HEK293 (cell line): ENCODE measurements around the gene RP2.

ENCODE experiments used
- BCL11A ChIP-seq: fragments of 450-650 bp; formaldehyde crosslinking; IDR thresholded peaks from 2 replicates; pipeline ENCODE4 v1.5.1; 2016; ENCODE audit warnings: low read depth, missing biosample characterization, missing genetic modification characterization
- EGR2 ChIP-seq: fragments of 450-650 bp; formaldehyde crosslinking; IDR thresholded peaks from 2 replicates; pipeline ENCODE4 v1.5.1; 2016; ENCODE audit warnings: low read depth, missing biosample characterization, missing genetic modification characterization
- IKZF3 ChIP-seq: fragments of 450-650 bp; IDR thresholded peaks from 2 replicates; pipeline ENCODE4 v1.5.0; 2018; ENCODE audit warnings: missing biosample characterization, mild to moderate bottlenecking, missing genetic modification characterization, moderate library complexity
- KLF1 ChIP-seq: fragments of 450-650 bp; formaldehyde crosslinking; IDR thresholded peaks from 2 replicates; pipeline ENCODE4 v1.5.1; 2016; ENCODE audit warnings: missing biosample characterization, missing genetic modification characterization
- OSR2 ChIP-seq: fragments of 450-650 bp; formaldehyde crosslinking; IDR thresholded peaks from 2 replicates; pipeline ENCODE4 v1.5.1; 2016; ENCODE audit warnings: missing biosample characterization, missing genetic modification characterization
- RBAK ChIP-seq: fragments of 450-650 bp; formaldehyde crosslinking; IDR thresholded peaks from 2 replicates; pipeline ENCODE4 v1.5.1; 2016; ENCODE audit warnings: missing biosample characterization, missing genetic modification characterization
- SCRT1 ChIP-seq: fragments of 450-650 bp; formaldehyde crosslinking; IDR thresholded peaks from 2 replicates; pipeline ENCODE4 v1.5.1; 2016; ENCODE audit warnings: missing biosample characterization, missing genetic modification characterization, borderline replicate concordance
- SP2 ChIP-seq: fragments of 450-650 bp; formaldehyde crosslinking; IDR thresholded peaks from 2 replicates; pipeline ENCODE4 v1.5.1; 2016; ENCODE audit warnings: missing biosample characterization, missing genetic modification characterization
- SP3 ChIP-seq: fragments of 450-650 bp; formaldehyde crosslinking; IDR thresholded peaks from 2 replicates; pipeline ENCODE4 v1.5.1; 2016; ENCODE audit warnings: missing biosample characterization, missing genetic modification characterization
- SP7 ChIP-seq: fragments of 450-650 bp; formaldehyde crosslinking; IDR thresholded peaks from 2 replicates; pipeline ENCODE4 v1.5.1; 2016; ENCODE audit warnings: missing biosample characterization, missing genetic modification characterization
- TRIM28 ChIP-seq: IDR thresholded peaks from 2 replicates; pipeline ENCODE4 v1.6.1; 2011; ENCODE audit warnings: low read length, control low read depth, borderline replicate concordance
- ZFP3 ChIP-seq: fragments of 450-650 bp; formaldehyde crosslinking; IDR thresholded peaks from 2 replicates; pipeline ENCODE4 v1.5.1; 2016; ENCODE audit warnings: low read depth, missing biosample characterization, missing genetic modification characterization
- ZNF112 ChIP-seq: fragments of 450-650 bp; formaldehyde crosslinking; IDR thresholded peaks from 2 replicates; pipeline ENCODE4 v1.5.0; 2017; ENCODE audit warnings: missing biosample characterization, missing genetic modification characterization
- ZNF121 ChIP-seq: fragments of 450-650 bp; formaldehyde crosslinking; IDR thresholded peaks from 2 replicates; pipeline ENCODE4 v1.5.1; 2016; ENCODE audit warnings: missing biosample characterization, missing genetic modification characterization
- ZNF433 ChIP-seq: fragments of 450-650 bp; formaldehyde crosslinking; IDR thresholded peaks from 2 replicates; pipeline ENCODE4 v1.5.1; 2016; ENCODE audit warnings: missing biosample characterization, missing genetic modification characterization, low read depth
- ZNF473 ChIP-seq: fragments of 450-650 bp; formaldehyde crosslinking; IDR thresholded peaks from 2 replicates; pipeline ENCODE4 v1.5.1; 2017; ENCODE audit warnings: missing biosample characterization, missing genetic modification characterization
- ZNF510 ChIP-seq: fragments of 450-650 bp; formaldehyde crosslinking; IDR thresholded peaks from 2 replicates; pipeline ENCODE4 v1.5.1; 2018; ENCODE audit warnings: mild to moderate bottlenecking, missing genetic modification characterization, missing biosample characterization; ENCODE audit not compliant: insufficient replicate concordance
- ZNF521 ChIP-seq: fragments of 450-650 bp; formaldehyde crosslinking; IDR thresholded peaks from 2 replicates; pipeline ENCODE4 v1.5.1; 2017; ENCODE audit warnings: missing biosample characterization, mild to moderate bottlenecking, missing genetic modification characterization
- ZNF629 ChIP-seq: fragments of 450-650 bp; formaldehyde crosslinking; IDR thresholded peaks from 2 replicates; pipeline ENCODE4 v1.5.1; 2017; ENCODE audit warnings: missing biosample characterization, missing genetic modification characterization
- ZNF791 ChIP-seq: fragments of 450-650 bp; formaldehyde crosslinking; IDR thresholded peaks from 2 replicates; pipeline ENCODE4 v1.5.1; 2016; ENCODE audit warnings: missing biosample characterization, missing genetic modification characterization
- ZNF837 ChIP-seq: fragments of 450-650 bp; formaldehyde crosslinking; IDR thresholded peaks from 2 replicates; pipeline ENCODE4 v1.5.1; 2016; ENCODE audit warnings: missing biosample characterization, missing genetic modification characterization
- ZSCAN30 ChIP-seq: fragments of 450-650 bp; IDR thresholded peaks from 2 replicates; pipeline ENCODE4 v1.5.1; 2018; ENCODE audit warnings: missing biosample characterization, mild to moderate bottlenecking, missing genetic modification characterization, moderate library complexity
- TF ChIP-seq, protein P1 (sequence below): fragments of 450-650 bp; formaldehyde crosslinking; IDR thresholded peaks from 2 replicates; pipeline ENCODE4 v1.5.1; 2016; ENCODE audit warnings: missing biosample characterization, missing genetic modification characterization
- TF ChIP-seq, protein P2 (sequence below): fragments of 450-650 bp; formaldehyde crosslinking; IDR thresholded peaks from 2 replicates; pipeline ENCODE4 v1.5.1; 2016; ENCODE audit warnings: missing biosample characterization, missing genetic modification characterization, low read depth
- TF ChIP-seq, protein P3 (sequence below): fragments of 450-650 bp; formaldehyde crosslinking; IDR thresholded peaks from 2 replicates; pipeline ENCODE4 v1.5.1; 2017; ENCODE audit warnings: missing biosample characterization, missing genetic modification characterization
- TF ChIP-seq, protein P4 (sequence below): fragments of 450-650 bp; formaldehyde crosslinking; IDR thresholded peaks from 2 replicates; pipeline ENCODE4 v1.5.1; 2016; ENCODE audit warnings: missing biosample characterization, missing genetic modification characterization
- TF ChIP-seq, protein P5 (sequence below): sonication (generic); formaldehyde crosslinking; IDR thresholded peaks from 2 replicates; pipeline ENCODE4 v1.8.1; 2022; ENCODE audit warnings: mild to moderate bottlenecking, moderate library complexity, missing genetic modification reagents
- TF ChIP-seq, protein P6 (sequence below): fragments of 450-650 bp; formaldehyde crosslinking; IDR thresholded peaks from 2 replicates; pipeline ENCODE4 v1.5.1; 2016; ENCODE audit warnings: missing biosample characterization, missing genetic modification characterization
- TF ChIP-seq, protein P7 (sequence below): fragments of 450-650 bp; formaldehyde crosslinking; IDR thresholded peaks from 2 replicates; pipeline ENCODE4 v1.5.1; 2017; ENCODE audit warnings: missing biosample characterization, mild to moderate bottlenecking, missing genetic modification characterization, moderate library complexity

RP2 gene

DNA sequence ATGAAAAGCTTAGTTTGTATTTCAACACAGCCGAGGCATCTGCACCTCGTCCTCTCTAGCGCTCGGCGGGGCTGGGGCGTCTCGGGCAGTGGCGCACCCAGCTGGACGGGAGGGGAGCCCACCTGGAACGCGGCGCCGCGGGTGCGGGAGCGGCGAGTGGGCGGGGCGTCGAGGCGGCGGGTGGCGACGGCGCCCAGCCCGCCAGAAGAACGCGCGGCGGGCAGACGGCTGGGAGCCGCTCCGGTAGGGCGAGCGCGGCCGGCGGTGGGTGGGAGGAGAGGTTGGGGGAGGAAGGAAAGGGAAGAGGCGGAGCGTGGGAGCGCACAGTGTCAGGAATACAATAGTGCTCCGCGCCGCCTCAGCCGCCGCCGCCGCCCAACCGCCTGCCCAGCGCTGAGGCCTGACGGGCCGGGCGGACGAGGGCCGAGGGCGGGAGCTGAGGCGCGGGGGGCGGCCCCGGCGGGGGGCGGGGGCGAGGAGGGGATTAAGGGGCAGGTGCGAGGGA lies 75.3 kb downstream of the RP2 start, which contains the start of gene JADE3 (continued):
- TF ChIP-seq TRIM28 (no peak), ZNF510 (no peak), ZNF433 (no peak), ZNF473 (tag by site-specific recombination) (no peak), ZNF121 (tag by site-specific recombination) (no peak), RBAK (tag by site-specific recombination) (no peak), ZNF112 (no peak), ZFP3 (tag by site-specific recombination) (no peak), SP3 (tag by site-specific recombination) (peak; percentile 36), ZNF837 (tag by site-specific recombination) (no peak), OSR2 (tag by site-specific recombination) (no peak), BCL11A (no peak), ZSCAN30 (peak; percentile 52; the same call in 1 of the 2 replicates), ZNF629 (no peak), EGR2 (peak; percentile 62; the same call in 1 of the 2 replicates), SCRT1 (no peak), SP7 (tag by site-specific recombination) (no peak), IKZF3 (peak; percentile 96), SP2 (peak; percentile 61), ZNF791 (tag by site-specific recombination) (no peak), KLF1 (tag by site-specific recombination) (0 out of 2 replicates have a peak, but pooled peaks have one; percentile 14), ZNF521 (tag by site-specific recombination) (no peak)
- TF ChIP-seq, protein P1, sequence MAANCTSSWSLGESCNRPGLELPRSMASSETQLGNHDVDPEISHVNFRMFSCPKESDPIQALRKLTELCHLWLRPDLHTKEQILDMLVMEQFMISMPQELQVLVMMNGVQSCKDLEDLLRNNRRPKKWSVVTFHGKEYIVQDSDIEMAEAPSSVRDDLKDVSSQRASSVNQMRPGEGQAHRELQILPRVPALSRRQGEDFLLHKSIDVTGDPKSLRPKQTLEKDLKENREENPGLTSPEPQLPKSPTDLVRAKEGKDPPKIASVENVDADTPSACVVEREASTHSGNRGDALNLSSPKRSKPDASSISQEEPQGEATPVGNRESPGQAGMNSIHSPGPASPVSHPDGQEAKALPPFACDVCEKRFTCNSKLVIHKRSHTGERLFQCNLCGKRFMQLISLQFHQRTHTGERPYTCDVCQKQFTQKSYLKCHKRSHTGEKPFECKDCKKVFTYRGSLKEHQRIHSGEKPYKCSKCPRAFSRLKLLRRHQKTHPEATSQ: no peak
- TF ChIP-seq, protein P2, sequence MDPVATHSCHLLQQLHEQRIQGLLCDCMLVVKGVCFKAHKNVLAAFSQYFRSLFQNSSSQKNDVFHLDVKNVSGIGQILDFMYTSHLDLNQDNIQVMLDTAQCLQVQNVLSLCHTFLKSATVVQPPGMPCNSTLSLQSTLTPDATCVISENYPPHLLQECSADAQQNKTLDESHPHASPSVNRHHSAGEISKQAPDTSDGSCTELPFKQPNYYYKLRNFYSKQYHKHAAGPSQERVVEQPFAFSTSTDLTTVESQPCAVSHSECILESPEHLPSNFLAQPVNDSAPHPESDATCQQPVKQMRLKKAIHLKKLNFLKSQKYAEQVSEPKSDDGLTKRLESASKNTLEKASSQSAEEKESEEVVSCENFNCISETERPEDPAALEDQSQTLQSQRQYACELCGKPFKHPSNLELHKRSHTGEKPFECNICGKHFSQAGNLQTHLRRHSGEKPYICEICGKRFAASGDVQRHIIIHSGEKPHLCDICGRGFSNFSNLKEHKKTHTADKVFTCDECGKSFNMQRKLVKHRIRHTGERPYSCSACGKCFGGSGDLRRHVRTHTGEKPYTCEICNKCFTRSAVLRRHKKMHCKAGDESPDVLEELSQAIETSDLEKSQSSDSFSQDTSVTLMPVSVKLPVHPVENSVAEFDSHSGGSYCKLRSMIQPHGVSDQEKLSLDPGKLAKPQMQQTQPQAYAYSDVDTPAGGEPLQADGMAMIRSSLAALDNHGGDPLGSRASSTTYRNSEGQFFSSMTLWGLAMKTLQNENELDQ (tag by site-specific recombination): no peak
- TF ChIP-seq, protein P3, sequence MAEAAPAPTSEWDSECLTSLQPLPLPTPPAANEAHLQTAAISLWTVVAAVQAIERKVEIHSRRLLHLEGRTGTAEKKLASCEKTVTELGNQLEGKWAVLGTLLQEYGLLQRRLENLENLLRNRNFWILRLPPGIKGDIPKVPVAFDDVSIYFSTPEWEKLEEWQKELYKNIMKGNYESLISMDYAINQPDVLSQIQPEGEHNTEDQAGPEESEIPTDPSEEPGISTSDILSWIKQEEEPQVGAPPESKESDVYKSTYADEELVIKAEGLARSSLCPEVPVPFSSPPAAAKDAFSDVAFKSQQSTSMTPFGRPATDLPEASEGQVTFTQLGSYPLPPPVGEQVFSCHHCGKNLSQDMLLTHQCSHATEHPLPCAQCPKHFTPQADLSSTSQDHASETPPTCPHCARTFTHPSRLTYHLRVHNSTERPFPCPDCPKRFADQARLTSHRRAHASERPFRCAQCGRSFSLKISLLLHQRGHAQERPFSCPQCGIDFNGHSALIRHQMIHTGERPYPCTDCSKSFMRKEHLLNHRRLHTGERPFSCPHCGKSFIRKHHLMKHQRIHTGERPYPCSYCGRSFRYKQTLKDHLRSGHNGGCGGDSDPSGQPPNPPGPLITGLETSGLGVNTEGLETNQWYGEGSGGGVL: peak; percentile 65
- TF ChIP-seq, protein P4, sequence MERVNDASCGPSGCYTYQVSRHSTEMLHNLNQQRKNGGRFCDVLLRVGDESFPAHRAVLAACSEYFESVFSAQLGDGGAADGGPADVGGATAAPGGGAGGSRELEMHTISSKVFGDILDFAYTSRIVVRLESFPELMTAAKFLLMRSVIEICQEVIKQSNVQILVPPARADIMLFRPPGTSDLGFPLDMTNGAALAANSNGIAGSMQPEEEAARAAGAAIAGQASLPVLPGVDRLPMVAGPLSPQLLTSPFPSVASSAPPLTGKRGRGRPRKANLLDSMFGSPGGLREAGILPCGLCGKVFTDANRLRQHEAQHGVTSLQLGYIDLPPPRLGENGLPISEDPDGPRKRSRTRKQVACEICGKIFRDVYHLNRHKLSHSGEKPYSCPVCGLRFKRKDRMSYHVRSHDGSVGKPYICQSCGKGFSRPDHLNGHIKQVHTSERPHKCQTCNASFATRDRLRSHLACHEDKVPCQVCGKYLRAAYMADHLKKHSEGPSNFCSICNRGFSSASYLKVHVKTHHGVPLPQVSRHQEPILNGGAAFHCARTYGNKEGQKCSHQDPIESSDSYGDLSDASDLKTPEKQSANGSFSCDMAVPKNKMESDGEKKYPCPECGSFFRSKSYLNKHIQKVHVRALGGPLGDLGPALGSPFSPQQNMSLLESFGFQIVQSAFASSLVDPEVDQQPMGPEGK (tag by site-specific recombination): peak; percentile 28; the same call in 1 of the 2 replicates
- TF ChIP-seq, protein P5, sequence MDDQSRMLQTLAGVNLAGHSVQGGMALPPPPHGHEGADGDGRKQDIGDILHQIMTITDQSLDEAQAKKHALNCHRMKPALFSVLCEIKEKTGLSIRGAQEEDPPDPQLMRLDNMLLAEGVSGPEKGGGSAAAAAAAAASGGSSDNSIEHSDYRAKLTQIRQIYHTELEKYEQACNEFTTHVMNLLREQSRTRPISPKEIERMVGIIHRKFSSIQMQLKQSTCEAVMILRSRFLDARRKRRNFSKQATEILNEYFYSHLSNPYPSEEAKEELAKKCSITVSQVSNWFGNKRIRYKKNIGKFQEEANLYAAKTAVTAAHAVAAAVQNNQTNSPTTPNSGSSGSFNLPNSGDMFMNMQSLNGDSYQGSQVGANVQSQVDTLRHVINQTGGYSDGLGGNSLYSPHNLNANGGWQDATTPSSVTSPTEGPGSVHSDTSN: 0 out of 2 replicates have a peak, but pooled peaks have one; percentile 29
- TF ChIP-seq, protein P6, sequence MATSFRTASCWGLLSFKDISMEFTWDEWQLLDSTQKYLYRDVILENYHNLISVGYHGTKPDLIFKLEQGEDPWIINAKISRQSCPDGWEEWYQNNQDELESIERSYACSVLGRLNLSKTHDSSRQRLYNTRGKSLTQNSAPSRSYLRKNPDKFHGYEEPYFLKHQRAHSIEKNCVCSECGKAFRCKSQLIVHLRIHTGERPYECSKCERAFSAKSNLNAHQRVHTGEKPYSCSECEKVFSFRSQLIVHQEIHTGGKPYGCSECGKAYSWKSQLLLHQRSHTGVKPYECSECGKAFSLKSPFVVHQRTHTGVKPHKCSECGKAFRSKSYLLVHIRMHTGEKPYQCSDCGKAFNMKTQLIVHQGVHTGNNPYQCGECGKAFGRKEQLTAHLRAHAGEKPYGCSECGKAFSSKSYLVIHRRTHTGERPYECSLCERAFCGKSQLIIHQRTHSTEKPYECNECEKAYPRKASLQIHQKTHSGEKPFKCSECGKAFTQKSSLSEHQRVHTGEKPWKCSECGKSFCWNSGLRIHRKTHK (tag by site-specific recombination): no peak
- TF ChIP-seq, protein P7, sequence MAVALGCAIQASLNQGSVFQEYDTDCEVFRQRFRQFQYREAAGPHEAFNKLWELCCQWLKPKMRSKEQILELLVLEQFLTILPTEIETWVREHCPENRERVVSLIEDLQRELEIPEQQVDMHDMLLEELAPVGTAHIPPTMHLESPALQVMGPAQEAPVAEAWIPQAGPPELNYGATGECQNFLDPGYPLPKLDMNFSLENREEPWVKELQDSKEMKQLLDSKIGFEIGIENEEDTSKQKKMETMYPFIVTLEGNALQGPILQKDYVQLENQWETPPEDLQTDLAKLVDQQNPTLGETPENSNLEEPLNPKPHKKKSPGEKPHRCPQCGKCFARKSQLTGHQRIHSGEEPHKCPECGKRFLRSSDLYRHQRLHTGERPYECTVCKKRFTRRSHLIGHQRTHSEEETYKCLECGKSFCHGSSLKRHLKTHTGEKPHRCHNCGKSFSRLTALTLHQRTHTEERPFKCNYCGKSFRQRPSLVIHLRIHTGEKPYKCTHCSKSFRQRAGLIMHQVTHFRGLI: peak; percentile 92
